ENCODE results near the gene STIM1.
A peak's percentile ranks its signal among the peaks of the same experiment; 100 is the strongest.
"Not testable (repeated sequence)": the region's sequence is repeated elsewhere in the genome, so short reads cannot be mapped to it uniquely, and the experiment has no call there.

STIM1 gene

GRCh38 chr11:3989276-3989920, 133.9 kb downstream of the STIM1 start:
- no peak for DNase-seq

- DNase-seq, result no peak
Measured at GRCh38 chr11:3989921-3990290, 134.4 kb downstream of the STIM1 start.

GRCh38 chr11:3990406-3990805, 134.9 kb downstream of the STIM1 start:
- DNase-seq, result no peak

GRCh38 chr11:3992964-3993363, 137.5 kb downstream of the STIM1 start:
- DNase-seq, result no peak

GRCh38 chr11:3994030-3994640, 138.7 kb downstream of the STIM1 start:
- DNase-seq, result no peak

GRCh38 chr11:3995307-3995706, 139.8 kb downstream of the STIM1 start:
- no peak for DNase-seq

- peak; percentile 74 for DNase-seq
Measured at GRCh38 chr11:3995949-3996554, 140.6 kb downstream of the STIM1 start.

GRCh38 chr11:3996651-3997050, 141.2 kb downstream of the STIM1 start:
- no peak for DNase-seq

- not testable (repeated sequence) for DNase-seq
Measured at GRCh38 chr11:4004753-4005152, 149.3 kb downstream of the STIM1 start.

- no peak for DNase-seq
Measured at GRCh38 chr11:4006946-4007680, 151.6 kb downstream of the STIM1 start.

GRCh38 chr11:4008116-4008515, 152.7 kb downstream of the STIM1 start:
- DNase-seq, result no peak

- DNase-seq, result not testable (repeated sequence)
Measured at GRCh38 chr11:4016602-4017001, 161.1 kb downstream of the STIM1 start.

GRCh38 chr11:4017129-4017528, 161.7 kb downstream of the STIM1 start:
- DNase-seq, result no peak

GRCh38 chr11:4018641-4019040, 163.2 kb downstream of the STIM1 start:
- no peak for DNase-seq

GRCh38 chr11:4019891-4020290, 164.4 kb downstream of the STIM1 start:
- DNase-seq, result peak; percentile 56

GRCh38 chr11:4022669-4023068, 167.2 kb downstream of the STIM1 start:
- DNase-seq, result no peak

- DNase-seq, result peak; percentile 52
Measured at GRCh38 chr11:4025248-4025966, 169.9 kb downstream of the STIM1 start.

- DNase-seq, result peak; percentile 10
Measured at GRCh38 chr11:4025967-4026324, 170.5 kb downstream of the STIM1 start.

- no peak for DNase-seq
Measured at GRCh38 chr11:4026389-4026788, 170.9 kb downstream of the STIM1 start.

GRCh38 chr11:4027746-4028145, 172.3 kb downstream of the STIM1 start:
- DNase-seq, result no peak

GRCh38 chr11:4030197-4030596, 174.7 kb downstream of the STIM1 start:
- DNase-seq, result no peak

- no peak for DNase-seq
Measured at GRCh38 chr11:4032097-4032496, 176.6 kb downstream of the STIM1 start.

GRCh38 chr11:4035985-4036384, 180.5 kb downstream of the STIM1 start:
- no peak for DNase-seq

All from fibroblast of skin of right quadriceps (primary cell).